ENCODE measurements around the gene ELMO3.

ELMO3 gene

DNA sequence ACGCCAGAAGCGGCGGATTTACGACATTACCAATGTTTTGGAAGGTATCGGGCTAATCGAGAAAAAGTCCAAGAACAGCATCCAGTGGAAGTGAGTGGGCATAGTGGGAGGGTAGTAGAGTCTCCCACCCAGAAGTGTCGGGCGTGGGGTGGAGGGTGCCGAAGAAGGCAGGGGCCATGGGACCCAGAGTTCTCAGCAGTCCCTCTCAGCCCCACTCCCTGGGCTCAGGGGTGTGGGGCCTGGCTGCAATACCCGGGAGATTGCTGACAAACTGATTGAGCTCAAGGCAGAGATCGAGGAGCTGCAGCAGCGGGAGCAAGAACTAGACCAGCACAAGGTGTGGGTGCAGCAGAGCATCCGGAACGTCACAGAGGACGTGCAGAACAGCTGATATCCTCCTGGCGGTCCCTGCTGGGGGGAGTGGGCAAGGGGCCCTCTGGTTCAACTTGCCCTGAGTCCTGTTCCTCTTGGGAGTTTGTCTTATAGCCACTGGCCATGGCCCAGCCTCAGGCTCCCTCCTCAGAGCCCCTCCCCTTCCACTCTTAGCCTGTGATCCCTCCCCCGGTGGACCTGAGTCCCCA, 6.1 kb upstream of the ELMO3 start:
- no peak for DNase-seq
- peaks cover 41% of the 10 kb centered on the region for H3K36me3 Mint-ChIP-seq (ENCODE audit: low read depth)
- no peaks in the 10 kb centered on the region for H3K9me3 Mint-ChIP-seq
- peaks cover 38% of the 10 kb centered on the region for H3K4me1 Mint-ChIP-seq
- peak overlapping the region; percentile 83 for H3K27ac Mint-ChIP-seq
- ATAC-seq: no peak
- no peaks in the 10 kb centered on the region for H3K27me3 Mint-ChIP-seq
- H3K4me3 Mint-ChIP-seq: peak overlapping the region; percentile 90

DNA sequence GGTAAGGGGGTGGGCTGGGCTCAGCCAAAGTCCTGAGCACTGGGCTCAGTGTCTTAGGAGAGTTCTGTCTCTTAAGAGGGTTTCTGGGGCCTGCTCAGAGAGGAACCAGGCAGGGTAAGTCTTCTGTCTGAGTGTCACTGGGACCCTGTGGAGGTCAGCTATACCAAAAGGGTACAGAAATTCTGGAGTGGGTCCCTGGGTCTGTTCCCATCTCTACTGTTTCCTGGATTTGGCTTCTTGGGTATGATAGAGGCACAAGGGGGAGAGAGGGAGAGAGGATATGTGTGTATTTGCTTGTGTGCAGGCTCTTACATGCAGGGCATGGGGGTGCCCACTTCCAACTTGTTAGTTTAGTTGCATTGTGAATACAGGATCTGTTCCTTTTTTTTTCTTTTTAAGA, 5.4 kb upstream of the ELMO3 start:
- Mint-ChIP-seq H3K9me3 (no peaks in the 10 kb centered on the region), H3K36me3 (ENCODE audit: low read depth) (peaks cover 47% of the 10 kb centered on the region), H3K4me1 (peaks cover 38% of the 10 kb centered on the region), H3K27ac (peak overlapping the region; percentile 83), H3K27me3 (no peaks in the 10 kb centered on the region), H3K4me3 (peak overlapping the region; percentile 90)
- ATAC-seq: no peak
- DNase-seq: no peak

DNA sequence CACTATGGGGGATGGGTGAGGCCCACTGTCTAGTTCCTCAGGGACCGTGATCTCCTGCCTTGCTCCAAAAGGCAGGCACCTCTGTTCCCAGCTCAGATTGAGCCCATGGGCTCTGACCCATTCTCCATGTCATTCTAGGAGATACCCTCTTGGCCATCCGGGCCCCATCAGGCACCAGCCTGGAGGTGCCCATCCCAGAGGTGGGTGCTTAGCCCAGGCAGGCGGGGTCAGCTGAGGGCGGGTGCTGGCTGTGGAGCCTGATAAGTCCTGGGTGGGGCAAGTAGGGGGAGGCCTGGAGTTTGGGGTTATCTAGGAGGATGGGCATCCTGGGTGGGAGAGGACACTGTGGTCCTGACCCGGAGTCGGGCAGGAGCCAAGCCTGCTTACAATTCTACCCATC, 4.7 kb upstream of the ELMO3 start:
- peaks cover 47% of the 10 kb centered on the region for H3K36me3 Mint-ChIP-seq (ENCODE audit: low read depth)
- H3K4me3 Mint-ChIP-seq: peak overlapping the region; percentile 90
- no peak for ATAC-seq
- peaks cover 38% of the 10 kb centered on the region for H3K4me1 Mint-ChIP-seq
- H3K27ac Mint-ChIP-seq: no peak overlapping the region
- no peaks in the 10 kb centered on the region for H3K9me3 Mint-ChIP-seq
- no peak for DNase-seq
- no peaks in the 10 kb centered on the region for H3K27me3 Mint-ChIP-seq

DNA sequence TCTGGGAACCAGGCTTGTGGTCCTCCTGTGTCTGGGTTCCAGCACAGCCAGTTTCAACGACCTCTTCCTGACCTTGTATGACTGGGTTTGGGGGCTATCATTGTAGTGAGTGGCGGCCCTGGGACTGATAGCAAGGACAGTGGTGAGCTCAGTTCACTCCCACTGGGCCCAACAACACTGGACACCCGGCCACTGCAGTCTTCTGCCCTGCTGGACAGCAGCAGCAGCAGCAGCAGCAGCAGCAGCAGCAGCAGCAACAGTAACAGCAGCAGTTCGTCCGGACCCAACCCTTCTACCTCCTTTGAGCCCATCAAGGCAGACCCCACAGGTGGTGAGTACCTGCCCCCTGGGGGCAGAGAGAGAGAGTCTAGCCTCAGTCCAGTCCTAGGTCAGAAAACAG, 3.3 kb upstream of the ELMO3 start:
- Mint-ChIP-seq H3K36me3 (ENCODE audit: low read depth) (peaks cover 47% of the 10 kb centered on the region), H3K27me3 (no peaks in the 10 kb centered on the region), H3K4me1 (peaks cover 38% of the 10 kb centered on the region), H3K27ac (peak overlapping the region; percentile 56), H3K9me3 (no peaks in the 10 kb centered on the region), H3K4me3 (no peak overlapping the region)
- DNase-seq (no peak), ATAC-seq (no peak)

DNA sequence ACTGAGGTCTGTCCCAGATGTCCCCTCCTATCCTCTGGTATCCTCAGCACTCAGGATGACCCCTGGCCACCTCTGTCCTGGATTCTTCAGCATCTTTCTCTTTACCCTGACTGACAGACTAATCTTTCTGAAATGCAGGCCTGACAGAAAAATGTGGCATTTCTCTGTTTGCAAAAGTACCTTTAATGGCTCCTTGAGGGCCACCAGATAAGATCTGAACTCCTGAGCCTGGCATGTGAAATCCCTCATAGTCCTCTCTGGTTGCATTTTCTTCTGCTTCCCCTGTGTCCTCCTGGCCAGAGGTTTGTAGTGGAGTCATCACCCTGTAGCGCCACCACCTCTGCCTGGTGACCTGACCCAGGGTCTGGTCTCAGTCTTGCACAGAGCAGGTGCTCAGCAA, 2.0 kb upstream of the ELMO3 start:
- Mint-ChIP-seq H3K4me3 (no peak overlapping the region), H3K36me3 (ENCODE audit: low read depth) (peaks cover 50% of the 10 kb centered on the region), H3K4me1 (peaks cover 31% of the 10 kb centered on the region), H3K9me3 (no peaks in the 10 kb centered on the region), H3K27ac (no peak overlapping the region), H3K27me3 (no peaks in the 10 kb centered on the region)
- DNase-seq (no peak), ATAC-seq (no peak)

DNA sequence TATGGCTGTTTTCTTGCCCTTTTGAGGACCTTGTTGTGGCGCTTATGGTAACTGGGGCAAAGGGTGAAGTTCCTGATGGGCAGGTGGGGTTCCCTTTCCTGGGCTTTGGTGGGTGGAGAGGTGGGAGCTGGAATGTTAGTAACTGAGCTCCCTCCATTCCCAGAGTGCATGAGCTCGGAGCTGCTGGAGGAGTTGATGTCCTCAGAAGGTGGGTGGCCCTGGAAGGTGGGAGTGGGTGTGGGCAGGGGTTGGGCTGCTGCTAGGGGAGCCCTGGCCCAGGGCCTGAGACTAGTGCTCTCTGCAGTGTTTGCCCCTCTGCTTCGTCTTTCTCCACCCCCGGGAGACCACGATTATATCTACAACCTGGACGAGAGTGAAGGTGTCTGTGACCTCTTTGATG, 1.2 kb upstream of the ELMO3 start:
- peaks cover 47% of the 10 kb centered on the region for H3K36me3 Mint-ChIP-seq (ENCODE audit: low read depth)
- no peak overlapping the region for H3K4me3 Mint-ChIP-seq
- DNase-seq (no peak), ATAC-seq (no peak)
- H3K27me3 Mint-ChIP-seq: no peaks in the 10 kb centered on the region
- H3K9me3 Mint-ChIP-seq: no peaks in the 10 kb centered on the region
- H3K27ac Mint-ChIP-seq: no peak overlapping the region
- H3K4me1 Mint-ChIP-seq: peaks cover 28% of the 10 kb centered on the region

DNA sequence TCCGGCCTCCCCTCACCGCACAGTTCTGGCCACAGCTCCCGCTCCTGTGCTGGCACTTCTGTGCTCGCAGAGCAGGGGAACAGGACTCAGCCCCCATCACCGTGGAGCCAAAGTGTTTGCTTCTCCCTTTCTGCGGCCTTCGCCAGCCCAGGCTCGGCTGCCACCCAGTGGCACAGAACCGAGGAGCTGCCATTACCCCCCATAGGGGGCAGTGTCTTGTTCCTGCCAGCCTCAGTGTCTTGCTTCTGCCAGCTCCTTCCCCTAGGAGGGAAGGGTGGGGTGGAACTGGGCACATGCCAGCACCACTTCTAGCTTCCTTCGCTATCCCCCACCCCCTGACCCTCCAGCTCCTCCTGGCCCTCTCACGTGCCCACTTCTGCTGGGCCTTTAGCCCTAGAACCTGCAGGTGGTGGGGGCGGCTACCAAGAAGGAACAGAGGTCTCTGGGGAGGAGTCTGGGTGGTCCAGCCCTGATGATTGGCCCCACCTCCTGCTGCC, 645 bp upstream of the ELMO3 start:
- Mint-ChIP-seq H3K9me3 (no peaks in the 10 kb centered on the region), H3K4me3 (no peak overlapping the region), H3K36me3 (ENCODE audit: low read depth) (peaks cover 41% of the 10 kb centered on the region), H3K4me1 (peaks cover 22% of the 10 kb centered on the region), H3K27me3 (no peaks in the 10 kb centered on the region), H3K27ac (no peak overlapping the region)
- ATAC-seq (peak; percentile 54), DNase-seq (no peak)

DNA sequence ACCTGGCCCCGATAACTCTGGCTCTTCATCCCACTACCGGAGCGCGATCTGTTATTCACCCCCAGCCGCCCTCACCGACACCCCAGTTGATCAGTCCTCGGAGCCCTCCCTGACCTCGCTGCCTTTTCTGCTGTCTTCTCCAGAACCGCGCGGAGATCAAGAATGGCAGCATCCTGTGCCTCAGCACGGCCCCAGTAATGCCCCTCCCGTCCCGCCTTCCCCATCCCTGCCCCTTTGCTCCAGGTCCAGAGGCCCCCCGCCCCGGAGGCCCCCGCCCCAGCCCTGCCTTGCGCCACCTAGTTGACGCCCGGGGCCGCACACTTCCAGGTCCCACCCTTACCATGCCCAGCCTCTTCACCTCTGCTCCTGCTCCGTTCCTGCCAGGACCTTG, 872 bp downstream of the ELMO3 start:
- Mint-ChIP-seq H3K4me1 (peaks cover 12% of the 10 kb centered on the region), H3K27ac (no peak overlapping the region), H3K27me3 (no peaks in the 10 kb centered on the region), H3K4me3 (no peak overlapping the region), H3K36me3 (ENCODE audit: low read depth) (peaks cover 31% of the 10 kb centered on the region), H3K9me3 (no peaks in the 10 kb centered on the region)
- ATAC-seq (no peak), DNase-seq (no peak)

DNA sequence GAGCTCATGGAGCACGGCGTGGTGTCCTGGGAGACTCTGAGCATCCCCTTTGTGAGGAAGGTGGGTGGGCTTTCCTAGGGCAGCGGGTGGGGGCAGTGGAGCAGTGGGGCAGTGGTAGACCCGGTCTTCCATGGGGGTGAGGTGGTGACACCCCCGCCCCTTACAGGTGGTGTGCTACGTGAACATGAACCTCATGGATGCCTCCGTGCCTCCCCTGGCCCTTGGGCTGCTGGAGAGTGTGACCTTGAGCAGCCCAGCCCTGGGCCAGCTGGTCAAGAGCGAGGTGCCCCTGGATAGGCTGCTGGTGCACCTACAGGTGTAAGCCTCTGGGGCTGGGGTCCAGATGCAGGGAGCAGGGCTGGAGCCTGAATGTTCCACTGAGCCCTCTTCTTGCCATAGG, 1.6 kb downstream of the ELMO3 start:
- Mint-ChIP-seq H3K27me3 (no peaks in the 10 kb centered on the region), H3K27ac (no peak overlapping the region), H3K9me3 (no peaks in the 10 kb centered on the region), H3K36me3 (ENCODE audit: low read depth) (peaks cover 26% of the 10 kb centered on the region), H3K4me1 (peaks cover 9% of the 10 kb centered on the region), H3K4me3 (no peak overlapping the region)
- DNase-seq: no peak
- no peak for ATAC-seq

DNA sequence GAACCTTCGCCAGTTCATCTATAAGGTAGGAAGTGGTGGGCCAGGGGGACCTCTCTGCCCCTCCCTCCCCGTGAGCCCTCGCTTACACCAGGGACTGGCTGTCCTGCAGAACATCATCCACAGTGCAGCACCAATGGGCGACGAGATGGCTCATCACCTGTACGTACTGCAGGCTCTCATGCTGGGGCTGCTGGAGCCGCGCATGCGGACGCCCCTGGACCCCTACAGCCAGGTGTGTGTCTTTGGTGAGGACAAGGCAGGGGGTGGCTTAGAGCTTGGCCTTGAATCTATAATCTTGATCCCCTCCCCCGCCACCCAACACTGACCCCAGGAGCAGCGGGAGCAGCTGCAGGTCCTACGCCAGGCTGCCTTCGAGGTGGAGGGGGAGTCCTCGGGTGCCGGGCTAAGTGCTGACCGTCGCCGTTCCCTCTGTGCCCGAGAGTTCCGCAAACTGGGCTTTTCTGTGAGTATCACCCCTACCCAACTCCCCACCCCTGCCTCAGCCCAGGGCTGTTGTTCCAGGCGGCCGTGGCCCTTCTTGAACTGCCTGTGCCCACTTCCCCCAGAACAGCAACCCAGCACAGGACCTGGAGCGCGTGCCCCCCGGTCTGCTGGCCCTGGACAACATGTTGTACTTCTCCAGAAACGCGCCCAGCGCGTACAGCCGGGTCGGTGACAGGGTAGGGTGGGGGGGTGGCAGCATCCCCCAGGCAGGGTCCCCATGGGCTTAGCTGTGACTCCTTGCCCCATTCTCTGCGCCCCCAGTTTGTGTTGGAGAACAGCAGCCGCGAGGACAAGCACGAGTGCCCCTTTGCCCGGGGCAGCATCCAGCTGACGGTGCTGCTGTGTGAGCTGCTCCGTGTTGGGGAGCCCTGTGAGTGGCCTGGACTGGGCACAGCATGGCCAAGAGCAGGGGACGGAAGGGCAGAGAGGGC, 2.7 kb downstream of the ELMO3 start:
- peaks cover 2% of the 10 kb centered on the region for H3K4me1 Mint-ChIP-seq
- H3K36me3 Mint-ChIP-seq (ENCODE audit: low read depth): peaks cover 19% of the 10 kb centered on the region
- H3K9me3 Mint-ChIP-seq: no peaks in the 10 kb centered on the region
- H3K27ac Mint-ChIP-seq: no peak overlapping the region
- ATAC-seq: no peak
- no peaks in the 10 kb centered on the region for H3K27me3 Mint-ChIP-seq
- no peak for DNase-seq
- no peak overlapping the region for H3K4me3 Mint-ChIP-seq

DNA sequence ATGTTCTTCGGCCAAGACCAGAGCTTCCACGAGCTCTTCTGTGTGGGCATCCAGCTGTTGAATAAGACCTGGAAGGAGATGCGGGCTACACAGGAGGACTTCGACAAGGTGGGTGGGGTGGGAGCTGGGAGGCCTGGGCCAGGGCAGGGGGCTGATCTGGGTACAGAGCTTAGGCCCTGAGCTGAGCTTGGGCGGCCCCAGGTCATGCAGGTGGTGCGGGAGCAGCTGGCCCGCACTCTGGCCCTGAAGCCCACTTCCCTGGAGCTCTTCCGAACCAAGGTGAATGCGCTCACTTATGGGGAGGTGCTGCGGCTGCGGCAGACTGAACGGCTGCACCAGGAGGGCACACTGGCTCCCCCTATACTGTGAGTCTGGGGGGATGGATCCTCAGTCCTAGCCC, 3.5 kb downstream of the ELMO3 start:
- H3K4me1 Mint-ChIP-seq: no peaks in the 10 kb centered on the region
- H3K4me3 Mint-ChIP-seq: no peak overlapping the region
- no peak overlapping the region for H3K27ac Mint-ChIP-seq
- no peaks in the 10 kb centered on the region for H3K9me3 Mint-ChIP-seq
- H3K36me3 Mint-ChIP-seq (ENCODE audit: low read depth): peaks cover 15% of the 10 kb centered on the region
- ATAC-seq (no peak), DNase-seq (no peak)
- H3K27me3 Mint-ChIP-seq: no peaks in the 10 kb centered on the region

DNA sequence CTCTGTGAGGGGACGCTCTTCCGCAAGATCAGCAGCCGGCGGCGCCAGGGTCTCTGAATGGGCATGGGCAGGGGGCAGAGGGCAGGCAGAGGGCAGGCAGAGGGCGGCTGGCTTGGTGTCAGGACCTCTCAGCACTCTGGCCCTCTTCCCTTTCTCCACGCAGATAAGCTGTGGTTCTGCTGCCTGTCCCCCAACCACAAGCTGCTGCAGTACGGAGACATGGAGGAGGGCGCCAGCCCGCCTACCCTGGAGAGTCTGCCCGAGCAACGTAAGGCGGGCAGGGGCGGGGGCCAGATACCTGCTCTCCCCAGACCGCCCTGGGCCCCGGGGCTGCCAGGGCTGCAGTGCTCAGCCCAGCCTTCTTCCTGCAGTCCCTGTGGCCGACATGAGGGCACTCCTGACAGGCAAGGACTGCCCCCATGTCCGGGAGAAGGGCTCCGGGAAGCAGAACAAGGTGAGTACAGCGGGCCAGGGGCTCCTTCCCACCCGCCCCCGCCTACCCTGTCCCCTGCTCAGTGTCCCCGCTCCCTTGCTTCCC, 4.1 kb downstream of the ELMO3 start:
- no peak overlapping the region for H3K4me3 Mint-ChIP-seq
- no peaks in the 10 kb centered on the region for H3K9me3 Mint-ChIP-seq
- peaks cover 14% of the 10 kb centered on the region for H3K36me3 Mint-ChIP-seq (ENCODE audit: low read depth)
- H3K27me3 Mint-ChIP-seq: no peaks in the 10 kb centered on the region
- H3K27ac Mint-ChIP-seq: no peak overlapping the region
- no peaks in the 10 kb centered on the region for H3K4me1 Mint-ChIP-seq
- ATAC-seq (no peak), DNase-seq (no peak)

DNA sequence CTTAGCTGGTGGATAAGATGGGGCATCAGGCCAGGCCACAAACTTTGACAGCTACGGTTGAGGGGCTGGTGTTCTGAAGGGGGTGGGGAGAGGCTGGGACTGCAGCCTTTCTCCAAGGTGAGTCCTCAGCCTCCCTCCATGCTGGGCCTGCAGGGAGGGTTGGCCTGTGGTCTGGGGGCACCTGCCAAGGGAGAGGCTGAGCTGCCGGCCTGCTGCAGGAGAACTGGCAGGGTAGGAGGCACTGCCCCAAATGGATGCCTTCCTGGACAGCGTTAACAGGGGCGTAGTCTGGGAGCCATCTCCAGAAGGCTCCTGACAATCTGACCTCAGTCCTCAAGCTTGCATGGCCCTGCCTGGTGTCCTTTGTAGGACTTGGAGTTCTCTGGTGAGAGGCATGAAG, 5.1 kb downstream of the ELMO3 start:
- peaks cover 8% of the 10 kb centered on the region for H3K36me3 Mint-ChIP-seq (ENCODE audit: low read depth)
- no peaks in the 10 kb centered on the region for H3K4me1 Mint-ChIP-seq
- no peak for ATAC-seq
- DNase-seq: no peak
- H3K27me3 Mint-ChIP-seq: no peaks in the 10 kb centered on the region
- no peaks in the 10 kb centered on the region for H3K9me3 Mint-ChIP-seq
- H3K27ac Mint-ChIP-seq: no peak overlapping the region
- no peak overlapping the region for H3K4me3 Mint-ChIP-seq

DNA sequence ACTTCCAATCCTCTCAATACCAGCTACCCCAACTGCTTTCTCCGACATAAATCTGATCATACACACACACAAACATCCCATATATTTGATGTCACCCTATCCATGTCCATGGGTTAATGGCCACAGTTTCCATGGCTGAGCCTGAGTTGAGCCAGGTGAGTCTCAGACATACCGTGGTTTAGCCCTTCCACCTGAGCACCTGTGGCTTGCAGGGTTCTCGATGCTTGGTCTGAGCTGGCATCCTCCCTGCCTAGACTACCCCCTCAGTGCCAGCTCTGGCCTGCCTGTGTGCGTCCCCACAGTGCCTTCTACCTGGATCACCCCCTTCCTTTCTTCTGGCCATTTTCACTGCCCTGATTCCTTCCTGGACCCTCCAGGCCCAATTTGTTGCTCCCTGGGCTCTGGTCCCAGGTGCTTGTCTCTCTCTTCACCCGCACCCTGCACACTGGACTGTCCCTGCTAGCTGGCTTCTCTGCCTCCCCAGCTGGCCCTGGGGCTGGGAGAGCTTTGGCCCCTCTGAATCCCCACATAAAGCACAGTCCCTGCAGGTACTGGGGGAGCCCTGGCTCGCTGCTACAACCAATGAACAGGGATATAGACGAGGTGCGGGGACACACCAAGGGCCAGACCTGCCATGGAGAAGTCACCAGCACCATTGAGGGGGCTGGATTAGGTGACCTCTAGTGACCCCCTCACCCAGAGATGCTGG, 7.4 kb downstream of the ELMO3 start:
- no peaks in the 10 kb centered on the region for H3K9me3 Mint-ChIP-seq
- H3K4me1 Mint-ChIP-seq: no peaks in the 10 kb centered on the region
- no peak overlapping the region for H3K4me3 Mint-ChIP-seq
- no peaks in the 10 kb centered on the region for H3K27me3 Mint-ChIP-seq
- H3K36me3 Mint-ChIP-seq (ENCODE audit: low read depth): peaks cover 5% of the 10 kb centered on the region
- no peak for DNase-seq
- no peak for ATAC-seq
- H3K27ac Mint-ChIP-seq: peak overlapping the region; percentile 52

All from activated naive CD8-positive, alpha-beta T cell treated with anti-CD3 and anti-CD28 coated beads, Interleukin-2, amount 50 U/mL, for 24 hours (primary cell).